BLaER1 treated with 17β-estradiol and CSF1 and Interleukin-3, amounts not matched to agents 10 nM and 100 nM (cell line): ENCODE measurements around the gene HLA-E.
"Not testable (repeated sequence)": the region's sequence is repeated elsewhere in the genome, so short reads cannot be mapped to it uniquely, and the experiment has no call there.

Experiments used
- H3K27ac ChIP-seq, 11 experiments: shearing (Covaris generic); formaldehyde crosslinking; 2 replicates each; pipeline ENCODE4 v1.8.1; 2022
- H3K27me3 ChIP-seq, 11 experiments: shearing (Covaris generic); formaldehyde crosslinking; 2 replicates each; pipeline ENCODE4 v1.8.1; 2022
- H3K36me3 ChIP-seq, 11 experiments: shearing (Covaris generic); formaldehyde crosslinking; 2 replicates each; pipeline ENCODE4 v1.8.1; 2022
- H3K4me1 ChIP-seq, 10 experiments: shearing (Covaris generic); formaldehyde crosslinking; 2 replicates each; pipeline ENCODE4 v1.8.1; 2022
- H3K4me2 ChIP-seq, 11 experiments: shearing (Covaris generic); formaldehyde crosslinking; 2 replicates each; pipeline ENCODE4 v1.8.1; 2022
- H3K4me3 ChIP-seq, 10 experiments: shearing (Covaris generic); formaldehyde crosslinking; 2 replicates each; pipeline ENCODE4 v1.8.1; 2022
- H3K9ac ChIP-seq, 11 experiments: shearing (Covaris generic); formaldehyde crosslinking; 2 replicates each; pipeline ENCODE4 v1.8.1; 2022
- H3K9me3 ChIP-seq, 11 experiments: shearing (Covaris generic); formaldehyde crosslinking; replicated peaks in 1 of 11; 2 replicates each; pipeline ENCODE4 v1.8.1; 2022
- H4K20me1 ChIP-seq, 11 experiments: shearing (Covaris generic); formaldehyde crosslinking; 2 replicates each; pipeline ENCODE4 v1.8.1; 2022
- Cebpa-rat ChIP-seq, 11 experiments: shearing (Covaris generic); IDR thresholded peaks; 2 replicates each; pipeline ENCODE4 v1.8.1; 2022

HLA-E gene

GRCh38 chr6:30465595-30466306 is 23.6 kb upstream of the HLA-E start:
- Histone ChIP-seq H3K27me3 (peaks cover 93 to 97% (median 97%) of the 10 kb centered on the region in 11 experiments), H3K27ac (no peak overlapping the region), H3K36me3 (no peaks in the 10 kb centered on the region), H3K4me3 (peak overlapping the region; percentile 20 to 53 (median 44); a peak in 18 of 20 replicates), H3K4me1 (peaks cover 29 to 44% (median 37%) of the 10 kb centered on the region in 10 experiments), H3K9me3 (peaks cover 5 to 17% (median 11%) of the 10 kb centered on the region in 11 experiments; a peak in 21 of 22 replicates), H4K20me1 (peaks cover 40 to 60% (median 56%) of the 10 kb centered on the region in 11 experiments; a peak in 21 of 22 replicates), H3K4me2 (peak overlapping the region; percentile 50 to 92 (median 77)), H3K9ac (no peak overlapping the region)
- TF ChIP-seq Cebpa-rat (IDR thresholded peaks at IDR 0.05), result no peak

GRCh38 chr6:30470968-30471367 is 18.3 kb upstream of the HLA-E start:
- H3K9ac ChIP-seq, result no peak overlapping the region
- H4K20me1 ChIP-seq, result peaks cover 6 to 16% (median 15%) of the 10 kb centered on the region in 11 experiments; a peak in 20 of 22 replicates
- TF ChIP-seq Cebpa-rat (IDR thresholded peaks at IDR 0.05), result 0 out of 22 replicates have a peak, but pooled peaks of 1 of the 11 experiments have one; percentile 24
- H3K27ac ChIP-seq, result no peak overlapping the region
- peaks cover 10 to 46% (median 29%) of the 10 kb centered on the region in 11 experiments; a peak in 20 of 22 replicates for H3K9me3 ChIP-seq
- no peaks in the 10 kb centered on the region for H3K36me3 ChIP-seq
- H3K4me2 ChIP-seq, result no peak overlapping the region
- no peak overlapping the region for H3K4me3 ChIP-seq
- peaks cover 46 to 81% (median 69%) of the 10 kb centered on the region in 11 experiments for H3K27me3 ChIP-seq
- H3K4me1 ChIP-seq, result peaks cover 6 to 13% (median 10%) of the 10 kb centered on the region in 10 experiments; a peak in 19 of 20 replicates

- Histone ChIP-seq H3K9me3 (peaks cover 30 to 67% (median 46%) of the 10 kb centered on the region in 11 experiments; a peak in 20 of 22 replicates), H3K27me3 (peaks cover 48 to 84% (median 66%) of the 10 kb centered on the region in 11 experiments)
- not testable (repeated sequence) for H3K4me3 ChIP-seq, H3K27ac ChIP-seq, H3K4me1 ChIP-seq, H3K36me3 ChIP-seq, H4K20me1 ChIP-seq, H3K4me2 ChIP-seq, H3K9ac ChIP-seq
Observed at GRCh38 chr6:30475116-30475515, 14.2 kb upstream of the HLA-E start.

DNA sequence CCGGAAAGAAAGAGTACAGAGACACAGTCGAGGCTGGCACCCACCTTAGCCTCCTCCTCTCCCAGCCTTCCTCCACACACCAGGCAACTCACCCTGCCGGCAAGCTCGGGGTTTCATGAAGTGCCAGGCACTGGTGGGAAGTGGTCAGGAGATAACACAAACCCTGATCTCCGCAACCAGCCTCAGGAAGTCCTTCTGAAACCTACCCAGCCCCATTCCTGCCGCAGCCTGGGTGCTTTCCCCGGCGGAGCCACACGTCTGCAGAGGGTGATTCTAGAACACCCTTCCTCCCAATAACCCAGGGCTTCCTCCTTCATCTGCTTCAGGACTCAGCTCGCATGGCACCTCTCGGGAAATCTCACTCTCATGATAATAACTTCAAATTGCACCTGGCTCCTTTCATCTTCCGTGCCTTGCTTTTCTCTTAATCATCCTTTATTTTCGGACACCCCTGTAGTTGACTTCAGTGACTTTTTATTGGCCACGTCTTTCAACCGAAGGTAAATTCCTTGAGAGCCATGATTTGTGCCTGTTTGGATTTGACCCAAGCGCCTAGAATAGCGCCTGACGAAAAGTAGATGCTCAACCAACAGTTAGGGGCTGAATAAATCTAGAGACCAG is 8.7 kb upstream of the HLA-E start:
- peaks cover 0 to 20% (median 17%) of the 10 kb centered on the region in 11 experiments; a peak in 12 of 22 replicates for H4K20me1 ChIP-seq
- H3K9ac ChIP-seq, result no peak overlapping the region
- H3K4me2 ChIP-seq, result peak overlapping the region; percentile 53 to 80 (median 64); a peak in 21 of 22 replicates
- H3K36me3 ChIP-seq, result no peaks in the 10 kb centered on the region
- peaks cover 22 to 30% (median 28%) of the 10 kb centered on the region in 10 experiments for H3K4me1 ChIP-seq
- H3K27me3 ChIP-seq, result peaks cover 54 to 71% (median 65%) of the 10 kb centered on the region in 11 experiments
- H3K9me3 ChIP-seq, result peaks cover 18 to 28% (median 24%) of the 10 kb centered on the region in 11 experiments; a peak in 20 of 22 replicates
- peak overlapping the region in 2 of 10 experiments; percentile 15 to 17; a peak in 1 of 20 replicates for H3K4me3 ChIP-seq
- TF ChIP-seq Cebpa-rat (IDR thresholded peaks at IDR 0.05), result no peak
- H3K27ac ChIP-seq, result no peak overlapping the region

DNA sequence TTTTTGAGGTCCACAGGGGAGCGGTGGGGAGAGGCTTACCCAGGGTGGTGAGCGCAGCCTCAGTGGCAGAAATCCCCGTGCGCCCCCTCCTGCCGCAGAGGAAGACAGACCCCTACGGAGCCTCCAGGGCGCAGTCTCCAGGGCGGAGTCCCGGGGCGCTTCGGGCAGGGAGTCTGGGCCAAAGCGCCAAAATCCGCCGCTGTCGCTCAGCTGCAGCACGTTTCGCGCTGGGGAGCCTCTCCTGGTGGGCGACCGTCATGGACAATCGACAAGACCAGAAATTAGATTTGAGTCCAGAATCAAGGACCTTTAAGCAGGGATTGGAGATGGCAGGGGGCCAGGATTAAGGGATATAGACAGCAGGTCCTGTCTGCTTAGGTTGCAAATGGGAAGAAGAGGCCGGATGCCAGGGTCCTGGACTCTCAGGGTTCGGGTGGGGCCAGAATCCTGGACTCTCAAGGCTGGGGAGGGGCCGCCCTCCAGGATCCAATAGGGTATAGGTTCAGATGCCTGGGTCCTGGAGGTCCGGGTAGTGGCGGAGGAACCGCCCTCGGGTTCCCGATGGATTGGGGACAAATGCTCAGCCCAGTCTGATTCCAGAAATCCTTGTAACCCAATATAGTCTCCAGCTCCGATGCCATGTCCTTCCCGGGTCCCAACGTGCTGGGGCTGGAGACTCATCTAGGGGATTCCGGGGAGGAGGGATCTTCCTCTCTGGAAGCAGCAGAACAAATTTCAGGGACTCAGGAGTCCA is 7.9 kb upstream of the HLA-E start:
- Histone ChIP-seq H3K4me2 (peak overlapping the region; percentile 53 to 80 (median 64)), H3K9ac (peak overlapping the region in 1 of 11 experiments; percentile 0; a peak in 1 of 22 replicates), H3K9me3 (peaks cover 15 to 23% (median 19%) of the 10 kb centered on the region in 11 experiments; a peak in 20 of 22 replicates), H4K20me1 (peaks cover 0 to 20% (median 17%) of the 10 kb centered on the region in 11 experiments; a peak in 12 of 22 replicates), H3K27me3 (peaks cover 54 to 65% (median 60%) of the 10 kb centered on the region in 11 experiments), H3K36me3 (no peaks in the 10 kb centered on the region), H3K4me1 (peaks cover 22 to 30% (median 28%) of the 10 kb centered on the region in 10 experiments), H3K4me3 (peak overlapping the region in 3 of 10 experiments; percentile 11 to 22 (median 17); a peak in 2 of 20 replicates), H3K27ac (no peak overlapping the region)
- TF ChIP-seq Cebpa-rat (IDR thresholded peaks at IDR 0.05), result no peak

DNA sequence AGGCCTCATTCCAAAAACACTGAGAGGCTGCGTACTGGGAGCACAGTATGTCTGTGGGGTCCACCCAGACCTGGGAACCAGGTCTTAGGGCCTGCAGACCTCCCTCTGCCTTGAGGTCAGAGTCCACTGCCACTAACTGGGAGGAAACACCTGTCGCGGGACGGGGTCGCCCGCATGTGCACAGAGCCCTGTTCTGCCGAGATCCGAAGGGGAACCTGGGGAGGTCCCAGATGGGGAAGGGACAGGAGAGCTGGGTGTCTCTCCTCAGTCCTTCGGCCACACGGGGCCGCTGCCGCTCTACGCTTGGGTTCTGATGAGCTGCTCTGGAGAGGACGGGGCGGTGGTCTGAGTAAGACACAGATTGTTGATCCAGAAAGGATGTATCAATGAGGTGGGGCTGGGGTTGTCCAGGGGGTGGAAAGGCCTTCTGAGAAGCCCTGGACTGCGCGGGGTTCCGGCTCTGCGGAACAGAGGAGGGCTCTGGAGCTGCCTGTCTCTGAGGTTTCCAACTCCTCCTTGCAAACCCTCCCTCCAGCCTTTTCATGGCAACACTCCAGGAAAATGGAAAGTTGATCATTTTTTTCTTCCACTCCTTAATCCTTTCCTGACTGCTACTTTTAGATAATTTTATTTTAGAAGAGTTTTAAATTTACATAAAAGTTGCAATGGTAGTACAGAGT is 7.2 kb upstream of the HLA-E start:
- not testable (repeated sequence) for H3K36me3 ChIP-seq, H3K27ac ChIP-seq
- peak overlapping the region; percentile 53 to 80 (median 64) for H3K4me2 ChIP-seq
- peaks cover 0 to 20% (median 17%) of the 10 kb centered on the region in 11 experiments; a peak in 12 of 22 replicates for H4K20me1 ChIP-seq
- peak overlapping the region in 2 of 10 experiments; percentile 11 to 22; a peak in 2 of 20 replicates for H3K4me3 ChIP-seq
- peaks cover 49 to 58% (median 53%) of the 10 kb centered on the region in 11 experiments for H3K27me3 ChIP-seq
- peak overlapping the region in 1 of 11 experiments; percentile 0; a peak in 1 of 22 replicates for H3K9ac ChIP-seq
- H3K9me3 ChIP-seq, result peaks cover 9 to 16% (median 12%) of the 10 kb centered on the region in 11 experiments; a peak in 19 of 22 replicates
- H3K4me1 ChIP-seq, result peaks cover 22 to 30% (median 28%) of the 10 kb centered on the region in 10 experiments

GRCh38 chr6:30483677-30484279 is 5.5 kb upstream of the HLA-E start:
- H4K20me1 ChIP-seq, result peaks cover 0 to 20% (median 17%) of the 10 kb centered on the region in 11 experiments; a peak in 12 of 22 replicates
- H3K27ac ChIP-seq, result no peak overlapping the region; a peak in 1 of 22 replicates
- peak overlapping the region in 4 of 11 experiments; percentile 6 to 31 (median 18); a peak in 3 of 22 replicates for H3K4me2 ChIP-seq
- H3K4me1 ChIP-seq, result peaks cover 29 to 42% (median 35%) of the 10 kb centered on the region in 10 experiments
- no peak overlapping the region; a peak in 2 of 22 replicates for H3K9ac ChIP-seq
- no peaks in the 10 kb centered on the region for H3K36me3 ChIP-seq
- no peaks in the 10 kb centered on the region for H3K9me3 ChIP-seq
- peaks cover 32 to 41% (median 36%) of the 10 kb centered on the region in 11 experiments for H3K27me3 ChIP-seq
- TF ChIP-seq Cebpa-rat (IDR thresholded peaks at IDR 0.05), result no peak
- no peak overlapping the region for H3K4me3 ChIP-seq
